Esophagus (tissue), 2 donors: ENCODE results near the gene PDGFD. TPM values are rescaled to one million over a fixed set of nuclear protein-coding genes. Genes with fewer than 3 reads are reported as not detected.
A peak's percentile ranks its signal among the peaks of the same experiment; 100 is the strongest.

Experiments used
- H3K27ac ChIP-seq, 2 donors: one replicate each; pipeline ENCODE4 v1.5.1; 2013; ENCODE audit warnings: low read depth in 2 of 2, mild to moderate bottlenecking in 2 of 2, inconsistent platforms in 1 of 2, low read length in 1 of 2, moderate library complexity in 1 of 2
- H3K27me3 ChIP-seq, 2 donors: one replicate each; pipeline ENCODE4 v1.6.1; 2013; ENCODE audit warnings: low read length in 2 of 2, control low read depth in 1 of 2, mild to moderate bottlenecking in 1 of 2; ENCODE audit not compliant: insufficient read depth in 2 of 2, control insufficient read depth in 1 of 2
- H3K36me3 ChIP-seq, 2 donors: one replicate each; pipeline ENCODE4 v1.6.1; 2013; ENCODE audit warnings: low read length in 1 of 2; ENCODE audit not compliant: control insufficient read depth in 2 of 2, insufficient read depth in 2 of 2
- H3K4me1 ChIP-seq, 2 donors: one replicate each; pipeline ENCODE4 v1.6.1; 2013; ENCODE audit warnings: low read length in 1 of 2; ENCODE audit not compliant: control insufficient read depth in 2 of 2, insufficient read depth in 2 of 2
- H3K4me3 ChIP-seq, 2 donors: one replicate each; pipeline ENCODE4 v1.5.1; 2013; ENCODE audit warnings: low read length in 2 of 2, mild to moderate bottlenecking in 2 of 2, low read depth in 1 of 2, moderate library complexity in 1 of 2
- H3K9me3 ChIP-seq, 2 donors: one replicate each; pipeline ENCODE4 v1.6.1; 2013; ENCODE audit warnings: mild to moderate bottlenecking in 2 of 2, low read depth in 1 of 2, low read length in 1 of 2, moderate library complexity in 1 of 2; ENCODE audit not compliant: control insufficient read depth in 2 of 2, insufficient read depth in 1 of 2
- WGBS, 2 donors: extraction: QIAGEN DNeasy Blood & Tissue Kit; methylation state at CpG; one replicate each; pipeline ENCODE4 v1.1.7; 2013; 5-methylcytosine and 5-hydroxymethylcytosine counted together
- polyA plus RNA-seq, 2 donors: library from polyadenylated mRNA; stranded (reverse); fragments of 200-250 nt; gene quantifications; one replicate each; pipeline ENCODE4 v1.2.3, GENCODE V29; 2013
- donor health status: healthy with polysubstance abuse.
- donor health status: Bipolar disorder and iron deficiency.

PDGFD gene
- polyA plus RNA-seq, 2 donors: 0.35 to 0.52 TPM

DNA sequence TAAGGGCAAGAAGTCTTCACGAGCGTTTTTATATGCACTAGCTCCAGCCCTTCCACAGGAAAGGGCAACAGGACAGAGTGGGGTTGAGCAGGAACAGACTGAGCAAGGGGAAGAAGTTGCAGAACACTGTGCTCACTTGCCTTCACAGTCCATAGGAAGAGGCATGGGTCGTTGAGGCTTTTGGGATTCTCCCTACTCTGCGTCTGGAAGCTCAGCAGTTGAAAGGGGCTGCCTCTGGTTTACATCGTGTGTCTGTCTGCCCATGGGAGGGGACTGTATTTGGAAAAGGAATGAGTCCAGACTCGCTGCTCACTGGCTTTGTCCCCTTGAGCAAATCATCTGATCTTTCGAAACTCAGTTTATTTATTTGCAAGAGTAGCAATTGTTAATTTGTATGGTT, 1.1 kb upstream of the PDGFD start:
- no peaks in the 10 kb centered on the region for H3K36me3 ChIP-seq
- H3K4me3 ChIP-seq: no peak overlapping the region
- 83 to 84% methylated on average over 7 of the region's 7 CpGs for WGBS, 2 donors
- H3K27me3 ChIP-seq: no peaks in the 10 kb centered on the region
- no peaks in the 10 kb centered on the region for H3K9me3 ChIP-seq
- H3K4me1 ChIP-seq: peaks cover 2 to 3% of the 10 kb centered on the region in 2 donors
- no peak overlapping the region for H3K27ac ChIP-seq

DNA sequence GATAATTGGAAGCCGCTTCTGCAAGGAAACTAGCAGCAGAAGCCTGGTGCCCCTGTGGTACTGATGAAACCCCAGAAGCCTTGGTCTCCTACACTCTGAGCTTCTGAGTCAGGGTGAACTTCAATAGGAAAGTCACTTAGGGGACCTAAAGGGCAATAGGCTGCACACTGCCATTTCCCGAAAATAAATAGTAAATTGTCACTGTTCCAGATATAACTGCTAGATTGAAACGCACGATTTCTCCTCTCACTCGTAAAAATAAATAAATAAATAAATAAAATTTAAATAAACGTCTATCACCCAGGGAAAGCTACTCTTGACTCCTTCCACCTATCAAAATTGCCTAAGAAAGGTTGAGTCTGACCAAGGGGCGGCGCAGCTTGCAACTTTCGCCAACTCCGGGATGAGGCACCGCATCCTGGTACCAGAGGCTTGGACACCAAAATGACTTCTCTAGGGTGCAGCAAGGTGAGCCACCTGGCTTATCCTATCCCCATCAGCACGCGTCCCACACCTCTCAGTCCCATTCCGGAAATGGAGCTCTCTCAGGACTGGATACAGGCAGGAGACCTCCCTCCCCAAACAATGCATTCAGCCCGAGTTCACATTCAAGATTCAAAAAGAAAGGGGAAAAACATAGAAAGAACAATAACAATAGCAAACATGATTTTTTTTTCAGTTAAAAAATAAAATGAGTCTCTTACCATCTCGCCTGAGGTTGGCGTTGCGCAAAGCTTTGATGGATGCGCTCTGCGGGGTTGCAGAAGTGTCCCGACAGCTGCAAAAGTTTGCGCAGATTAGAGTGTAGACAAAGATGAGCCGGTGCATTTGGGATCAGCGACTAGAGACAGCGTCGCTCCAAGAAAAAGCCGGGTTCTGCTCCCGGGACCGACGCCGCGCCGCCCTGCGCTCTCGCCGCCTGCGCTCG, 583 bp downstream of the PDGFD start:
- Histone ChIP-seq H3K27me3 (no peaks in the 10 kb centered on the region), H3K27ac (no peak overlapping the region), H3K4me1 (peaks cover 2 to 3% of the 10 kb centered on the region in 2 donors), H3K36me3 (no peaks in the 10 kb centered on the region), H3K9me3 (no peaks in the 10 kb centered on the region), H3K4me3 (peak overlapping the region; percentile 45 to 57)
- 6 to 7% methylated on average over 38 of the region's 38 CpGs for WGBS, 2 donors

DNA sequence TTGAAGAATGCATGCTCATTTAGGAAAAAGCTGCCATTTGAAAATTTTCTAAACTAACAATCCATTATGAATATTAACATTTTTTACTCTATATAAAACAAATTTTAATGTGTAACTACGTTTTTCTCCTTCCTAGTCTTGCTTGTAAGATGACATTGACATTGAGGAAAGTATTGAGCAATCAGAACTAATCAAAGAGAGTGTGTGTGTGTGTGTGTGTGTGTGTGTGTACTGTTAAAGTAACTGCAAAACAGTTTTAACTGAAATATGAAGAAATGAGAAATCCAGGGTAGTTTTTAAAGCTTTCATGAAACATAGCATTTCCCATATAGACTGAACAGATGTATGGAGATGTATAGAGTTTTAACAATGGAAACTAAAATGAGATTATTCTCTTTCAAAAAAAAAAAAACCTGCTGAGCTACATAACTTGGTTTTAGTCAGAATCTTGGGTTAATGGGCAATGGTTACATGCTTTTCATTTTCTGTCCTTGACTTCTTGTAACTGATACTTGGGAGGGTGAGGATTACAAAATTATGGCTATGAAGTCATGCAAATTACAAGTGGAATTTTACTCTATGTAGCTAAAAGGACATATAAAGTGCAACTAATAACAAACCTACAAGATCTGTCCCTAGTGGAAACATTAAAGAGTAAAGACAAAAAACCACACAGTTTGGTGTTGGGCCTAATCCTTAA, 2.0 kb downstream of the PDGFD start:
- WGBS, 2 donors: 34 to 67% methylated on average over 1 of the region's 1 CpG
- H3K9me3 ChIP-seq: no peaks in the 10 kb centered on the region
- no peaks in the 10 kb centered on the region for H3K27me3 ChIP-seq
- peaks cover 2 to 3% of the 10 kb centered on the region in 2 donors for H3K4me1 ChIP-seq
- H3K36me3 ChIP-seq: no peaks in the 10 kb centered on the region
- H3K27ac ChIP-seq: no peak overlapping the region
- no peak overlapping the region for H3K4me3 ChIP-seq

DNA sequence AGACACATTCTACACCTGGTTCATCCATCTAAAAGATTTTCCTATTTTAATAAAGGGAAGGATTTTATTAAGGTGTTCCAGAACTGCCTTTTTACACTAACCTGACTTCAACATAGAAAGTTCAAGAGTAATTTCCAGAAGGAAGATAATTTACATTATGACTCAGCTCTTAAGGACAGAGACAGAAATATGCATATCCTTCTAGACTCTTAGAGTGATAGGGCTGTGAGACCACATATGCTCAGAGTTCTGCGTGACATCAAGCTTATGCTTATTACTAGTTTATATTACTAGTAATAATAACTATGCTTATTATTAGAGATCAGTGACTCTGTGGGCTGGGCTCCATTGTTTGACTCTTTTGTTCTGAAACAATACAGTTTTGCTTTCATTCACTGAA, 4.6 kb downstream of the PDGFD start:
- peaks cover 2 to 3% of the 10 kb centered on the region in 2 donors for H3K4me1 ChIP-seq
- H3K27ac ChIP-seq: no peak overlapping the region
- no peaks in the 10 kb centered on the region for H3K27me3 ChIP-seq
- WGBS, 2 donors: 90 to 91% methylated on average over 1 of the region's 1 CpG
- no peak overlapping the region for H3K4me3 ChIP-seq
- no peaks in the 10 kb centered on the region for H3K9me3 ChIP-seq
- H3K36me3 ChIP-seq: no peaks in the 10 kb centered on the region

DNA sequence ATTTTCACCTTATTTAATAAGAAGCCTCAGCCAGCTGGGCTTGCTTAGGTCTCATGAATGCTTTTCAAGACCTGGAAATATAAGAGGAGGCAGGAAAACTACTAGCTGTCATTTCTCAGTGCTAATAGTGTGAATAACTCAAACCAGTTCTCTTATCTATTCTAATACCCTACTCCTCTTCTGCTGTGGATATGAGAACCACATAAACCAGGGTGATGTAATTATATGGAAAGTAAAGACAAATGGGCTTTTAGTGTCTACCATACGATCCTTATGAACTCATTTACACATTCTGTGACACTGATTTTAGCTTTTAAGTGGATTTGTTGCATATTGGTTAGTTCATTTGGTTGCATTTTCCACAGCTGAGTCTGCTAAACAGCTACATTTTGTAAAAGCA, 8.6 kb downstream of the PDGFD start:
- Histone ChIP-seq H3K4me1 (no peaks in the 10 kb centered on the region), H3K36me3 (no peaks in the 10 kb centered on the region), H3K27me3 (no peaks in the 10 kb centered on the region), H3K4me3 (no peak overlapping the region), H3K9me3 (no peaks in the 10 kb centered on the region), H3K27ac (no peak overlapping the region)
- WGBS, 2 donors: 76 to 86% methylated on average over 1 of the region's 1 CpG

DNA sequence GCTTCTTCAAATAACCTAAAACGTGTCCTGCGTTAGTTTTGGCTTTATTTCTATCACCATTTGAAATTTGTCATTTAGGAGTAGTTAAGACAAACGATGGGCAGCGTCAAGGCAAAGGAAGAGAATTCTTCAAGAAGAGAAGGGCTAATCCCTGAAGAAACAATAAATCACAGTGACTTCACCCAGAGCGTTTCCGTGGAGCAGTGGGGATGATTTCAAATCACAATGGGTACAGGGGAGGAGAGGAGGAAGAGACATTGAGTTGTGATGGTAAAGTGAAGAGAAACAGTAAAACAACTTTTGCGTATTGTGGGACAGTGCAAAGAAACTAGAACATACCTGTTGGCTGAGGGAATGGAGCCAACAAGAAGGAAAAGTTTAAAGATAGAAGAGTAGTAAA, 9.7 kb downstream of the PDGFD start:
- H3K36me3 ChIP-seq: no peaks in the 10 kb centered on the region
- no peaks in the 10 kb centered on the region for H3K4me1 ChIP-seq
- no peaks in the 10 kb centered on the region for H3K27me3 ChIP-seq
- H3K4me3 ChIP-seq: no peak overlapping the region
- H3K27ac ChIP-seq: no peak overlapping the region
- 60 to 63% methylated on average over 7 of the region's 7 CpGs for WGBS, 2 donors
- no peaks in the 10 kb centered on the region for H3K9me3 ChIP-seq

DNA sequence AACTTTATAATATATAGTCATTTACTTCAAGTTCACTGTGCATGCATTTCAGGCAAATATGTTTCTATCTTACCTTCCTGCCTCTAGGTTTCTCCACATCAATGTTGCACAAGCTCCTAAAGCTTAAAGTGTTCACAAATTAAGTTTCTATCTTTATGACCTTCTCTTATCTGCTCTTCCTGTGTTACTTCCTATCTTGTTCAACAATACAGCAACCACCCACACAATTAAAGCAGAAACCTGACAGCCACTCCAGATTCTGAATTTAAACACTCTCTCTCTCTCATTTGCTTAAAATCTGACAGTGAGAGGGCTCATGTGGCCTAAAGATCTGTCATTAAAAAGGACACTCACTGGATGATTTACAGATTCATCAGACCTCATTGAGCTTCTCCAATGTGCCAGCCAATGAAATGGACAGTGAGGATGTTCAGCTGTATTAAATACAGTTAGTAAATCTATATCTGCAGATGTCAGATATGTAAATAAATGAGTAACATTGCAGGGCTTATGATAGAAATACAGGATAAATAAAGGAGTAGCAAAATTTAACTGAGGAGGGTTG, 10.9 kb downstream of the PDGFD start:
- no peaks in the 10 kb centered on the region for H3K36me3 ChIP-seq
- H3K9me3 ChIP-seq: no peaks in the 10 kb centered on the region
- no peak overlapping the region for H3K27ac ChIP-seq
- H3K4me3 ChIP-seq: no peak overlapping the region
- H3K27me3 ChIP-seq: no peaks in the 10 kb centered on the region
- H3K4me1 ChIP-seq: no peaks in the 10 kb centered on the region

DNA sequence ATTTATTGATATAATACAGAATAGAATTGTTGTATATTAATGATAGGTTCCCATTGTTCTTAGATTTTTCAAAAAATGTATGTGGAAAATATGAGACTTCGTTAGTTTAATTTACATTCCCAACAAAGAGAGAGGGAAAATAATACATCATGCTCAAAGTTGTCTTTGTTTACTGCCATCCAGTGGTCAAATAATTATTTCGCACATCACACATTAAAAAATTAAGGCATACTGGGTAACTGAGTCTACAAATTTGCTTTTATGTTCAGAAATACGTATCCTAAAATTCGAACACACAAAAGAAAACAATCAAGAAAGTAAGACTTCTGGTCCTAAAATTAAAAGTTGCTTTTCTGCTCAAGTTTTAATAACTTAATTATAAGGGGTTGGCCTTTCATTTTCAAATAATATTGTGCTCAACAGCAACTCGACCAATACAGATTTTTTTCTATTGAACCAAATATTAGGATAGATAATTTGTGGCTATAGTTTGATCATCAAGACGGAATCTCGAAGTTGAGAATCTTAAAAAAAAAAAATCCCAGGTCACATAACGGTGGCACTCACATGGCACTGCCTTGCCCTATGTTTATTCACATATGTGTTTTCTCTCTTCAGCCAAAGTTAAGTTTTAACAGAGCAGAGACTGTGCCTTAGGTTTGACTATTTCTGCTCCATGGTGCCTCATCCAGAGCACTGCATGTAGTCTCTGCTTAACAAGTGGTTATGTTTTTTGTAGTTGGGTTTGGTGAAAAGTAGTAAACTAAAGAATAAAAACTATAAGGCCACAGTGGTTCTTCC, 12.3 kb downstream of the PDGFD start:
- no peak overlapping the region for H3K27ac ChIP-seq
- 75 to 81% methylated on average over 8 of the region's 8 CpGs for WGBS, 2 donors
- H3K9me3 ChIP-seq: no peaks in the 10 kb centered on the region
- H3K4me1 ChIP-seq: no peaks in the 10 kb centered on the region
- no peaks in the 10 kb centered on the region for H3K27me3 ChIP-seq
- no peaks in the 10 kb centered on the region for H3K36me3 ChIP-seq
- H3K4me3 ChIP-seq: no peak overlapping the region

DNA sequence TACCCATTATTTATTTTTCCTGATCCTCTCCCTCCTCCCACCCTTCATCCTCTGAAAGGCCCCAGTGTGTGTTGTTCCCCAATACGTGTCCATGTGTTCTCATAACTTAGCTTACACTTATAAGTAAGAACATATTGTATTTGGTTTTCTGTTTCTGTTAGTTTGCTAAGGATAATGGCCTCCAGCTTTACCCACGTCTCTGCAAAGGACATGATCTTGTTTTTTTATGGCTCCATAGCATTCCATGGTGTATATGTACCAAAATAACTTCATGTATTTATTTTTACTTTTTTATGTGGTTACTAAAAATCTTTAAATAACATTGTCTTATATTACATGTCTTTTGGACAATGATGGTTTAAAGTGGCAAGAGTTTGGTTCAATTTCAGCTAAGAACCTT, 15.2 kb downstream of the PDGFD start:
- WGBS, 2 donors: 74 to 81% methylated on average over 2 of the region's 2 CpGs
- Histone ChIP-seq H3K4me1 (no peaks in the 10 kb centered on the region), H3K9me3 (no peaks in the 10 kb centered on the region), H3K4me3 (no peak overlapping the region), H3K36me3 (no peaks in the 10 kb centered on the region), H3K27me3 (no peaks in the 10 kb centered on the region), H3K27ac (no peak overlapping the region)
